SKM-1 treated with dmso at 0.1 percent for 144 hours (cell line): ENCODE measurements around the gene GRK4.
"Not testable (repeated sequence)": the region's sequence is repeated elsewhere in the genome, so short reads cannot be mapped to it uniquely, and the experiment has no call there.

Experiments
- DNase-seq: peaks from one replicate; lab custom pipeline; 2025; ENCODE audit not compliant: unreplicated experiment; lab: John Stamatoyannopoulos, UW

Gene GRK4

DNA sequence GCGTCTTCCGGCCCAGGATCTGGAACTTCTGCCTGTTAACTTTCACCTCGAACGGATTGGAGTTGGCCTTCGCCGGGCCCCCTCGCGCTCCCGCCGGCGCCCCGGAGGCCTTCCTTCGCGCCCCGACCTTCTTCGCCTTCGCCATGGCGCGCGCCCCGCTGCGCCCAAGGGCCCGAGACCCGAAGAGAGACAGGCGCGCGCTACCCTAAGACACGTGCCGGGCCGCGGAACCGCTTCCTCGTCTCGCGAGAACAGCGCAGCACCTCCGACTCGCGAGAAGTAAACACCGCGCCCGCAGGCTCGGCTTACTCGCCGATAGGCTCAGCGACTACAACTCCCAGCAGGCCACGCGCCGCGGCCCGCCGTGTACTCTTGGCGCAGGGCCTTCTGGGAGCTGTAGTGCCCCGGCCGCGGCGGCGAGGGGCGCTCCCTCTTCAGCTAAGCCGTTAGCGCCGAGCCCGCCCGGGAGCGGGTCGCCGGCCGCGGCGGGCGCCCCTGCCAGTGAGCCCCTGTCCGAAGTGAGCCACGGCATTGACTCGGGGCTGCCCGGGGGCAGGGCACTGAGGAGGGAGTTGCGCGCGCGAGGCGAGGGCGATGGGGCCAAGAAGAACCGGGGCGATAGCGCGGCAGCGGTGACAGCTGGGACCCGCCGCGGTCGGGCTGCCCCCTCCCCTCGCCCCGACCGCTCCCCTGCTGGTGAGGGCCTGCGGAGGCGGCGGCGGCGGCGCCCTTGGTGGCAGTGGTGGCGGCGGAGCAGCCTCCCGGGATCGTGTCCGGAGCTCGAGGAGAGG, at the start of gene GRK4, which contains the start of gene NOP14:
TSS of gene GRK4 (plus strand) at position 397 of the 791 bp plus-strand sequence. CDS start 500 bp downstream, outside the sequence.
TSS of gene NOP14 (minus strand) at position 232 of the 791 bp plus-strand sequence. CDS start at position 145, 87 bp downstream.
- DNase-seq: peak; percentile 99

DNA sequence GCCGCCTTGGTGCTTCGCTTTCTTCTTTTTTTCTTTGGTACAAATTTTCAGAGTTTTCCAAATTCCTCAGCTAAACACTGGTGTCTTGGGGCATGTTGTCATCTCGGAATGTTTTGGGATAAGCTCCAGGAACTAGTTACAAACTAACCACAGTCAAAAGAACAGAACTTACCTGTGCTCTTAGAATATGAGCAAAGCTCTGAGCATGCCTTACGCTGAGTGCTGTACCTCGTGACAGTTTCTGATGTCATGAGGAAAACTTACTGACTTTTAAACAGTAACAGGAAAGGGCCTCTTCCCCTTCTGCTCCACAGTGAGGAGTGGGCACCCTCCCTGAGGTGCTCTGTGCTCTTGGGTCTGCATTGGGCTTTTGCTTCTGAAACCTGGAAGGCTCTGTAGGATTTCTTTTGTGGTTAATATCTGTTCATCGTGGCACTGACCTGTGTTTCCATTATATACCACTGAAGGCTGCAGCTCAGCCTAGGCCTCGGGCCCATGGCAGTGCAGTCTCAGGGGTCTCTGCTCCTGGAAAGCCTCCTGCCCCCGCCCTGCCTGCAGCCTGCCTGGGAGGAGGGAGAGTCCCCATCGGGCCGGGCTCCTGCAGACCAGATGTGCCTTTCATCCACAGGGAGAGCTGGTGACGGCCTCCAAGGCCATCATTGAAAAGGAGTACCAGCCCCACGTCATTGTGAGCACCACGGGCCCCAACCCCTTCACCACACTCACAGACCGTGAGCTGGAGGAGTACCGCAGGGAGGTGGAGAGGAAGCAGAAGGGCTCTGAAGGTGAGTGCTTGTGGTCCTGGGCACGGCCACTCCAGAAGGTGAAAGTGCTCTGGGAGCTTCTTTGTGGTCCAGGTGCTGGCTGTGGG, 48.9 kb upstream of the GRK4 start:
- DNase-seq: no peak

DNA sequence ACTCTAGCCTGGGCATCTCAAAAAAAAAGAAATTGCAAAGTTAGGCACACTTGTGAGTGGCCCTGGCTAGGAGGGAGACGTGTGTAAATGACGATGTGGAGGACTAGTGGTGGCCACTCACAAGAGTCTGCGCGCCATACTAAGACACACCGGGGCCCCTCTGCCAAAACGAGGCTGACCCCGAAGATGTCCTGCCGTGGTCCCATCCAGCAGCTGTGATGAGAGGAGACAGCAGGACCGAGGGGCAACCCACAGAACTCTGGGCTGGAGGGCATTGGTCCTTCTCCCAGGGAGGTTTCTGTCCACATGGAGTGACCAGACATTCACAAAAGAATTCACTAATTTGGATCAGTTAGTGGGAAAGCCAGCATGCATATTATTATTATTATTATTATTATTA, 47.6 kb upstream of the GRK4 start:
- no peak for DNase-seq

DNA sequence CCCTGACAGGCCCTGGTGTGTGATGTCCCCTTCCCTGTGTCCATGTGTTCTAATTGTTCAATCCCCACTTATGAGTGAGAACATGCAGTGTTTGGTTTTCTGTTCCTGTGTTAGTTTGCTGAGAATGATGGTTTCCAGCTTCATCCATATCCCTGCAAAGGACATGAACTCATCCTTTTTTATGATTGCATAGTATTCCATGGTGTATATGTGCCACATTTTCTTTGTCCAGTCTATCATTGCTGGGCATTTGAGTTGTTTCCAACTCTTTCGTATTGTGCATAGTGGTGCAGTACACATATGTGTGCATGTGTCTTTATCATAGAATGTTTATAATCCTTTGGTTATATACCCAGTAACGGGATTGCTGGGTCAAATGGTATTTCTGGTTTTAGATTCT, 46.7 kb upstream of the GRK4 start:
- not testable (repeated sequence) for DNase-seq

DNA sequence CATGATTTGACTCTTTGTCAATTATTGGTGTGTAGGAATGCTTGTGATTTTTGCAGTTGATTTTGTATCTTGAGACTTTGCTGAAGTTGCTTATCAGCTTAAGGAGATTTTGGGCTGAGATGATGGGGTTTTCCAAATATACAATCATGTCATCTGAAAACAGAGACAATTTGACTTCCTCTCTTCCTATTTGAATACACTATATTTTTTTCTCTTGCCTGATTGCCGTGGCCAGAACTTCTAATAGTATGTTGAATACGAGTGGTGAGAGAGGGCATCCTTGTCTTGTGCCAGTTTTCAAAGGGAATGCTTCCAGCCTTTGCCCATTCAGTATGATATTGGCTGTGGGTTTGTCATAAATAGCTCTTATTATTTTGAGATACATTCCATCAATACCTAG, 45.1 kb upstream of the GRK4 start:
- DNase-seq: not testable (repeated sequence)

DNA sequence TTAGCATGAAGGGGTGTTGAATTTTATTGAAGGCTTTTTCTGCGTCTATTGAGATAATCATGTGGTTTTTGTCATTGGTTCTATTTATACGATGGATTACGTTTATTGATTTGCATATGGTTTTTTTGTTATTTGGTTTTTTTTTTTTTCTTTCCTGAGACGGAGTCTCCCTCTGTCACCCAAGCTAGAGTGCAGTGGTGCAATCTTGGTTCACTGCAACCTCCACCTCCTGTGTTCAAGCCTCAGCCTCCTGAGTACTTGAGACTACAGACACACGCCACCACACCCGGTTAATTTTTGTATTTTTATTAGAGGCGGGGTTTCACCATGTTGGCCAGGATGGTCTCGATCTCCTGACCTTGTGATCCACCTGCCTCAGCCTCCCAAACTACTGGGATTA, 44.7 kb upstream of the GRK4 start:
- DNase-seq: not testable (repeated sequence)

DNA sequence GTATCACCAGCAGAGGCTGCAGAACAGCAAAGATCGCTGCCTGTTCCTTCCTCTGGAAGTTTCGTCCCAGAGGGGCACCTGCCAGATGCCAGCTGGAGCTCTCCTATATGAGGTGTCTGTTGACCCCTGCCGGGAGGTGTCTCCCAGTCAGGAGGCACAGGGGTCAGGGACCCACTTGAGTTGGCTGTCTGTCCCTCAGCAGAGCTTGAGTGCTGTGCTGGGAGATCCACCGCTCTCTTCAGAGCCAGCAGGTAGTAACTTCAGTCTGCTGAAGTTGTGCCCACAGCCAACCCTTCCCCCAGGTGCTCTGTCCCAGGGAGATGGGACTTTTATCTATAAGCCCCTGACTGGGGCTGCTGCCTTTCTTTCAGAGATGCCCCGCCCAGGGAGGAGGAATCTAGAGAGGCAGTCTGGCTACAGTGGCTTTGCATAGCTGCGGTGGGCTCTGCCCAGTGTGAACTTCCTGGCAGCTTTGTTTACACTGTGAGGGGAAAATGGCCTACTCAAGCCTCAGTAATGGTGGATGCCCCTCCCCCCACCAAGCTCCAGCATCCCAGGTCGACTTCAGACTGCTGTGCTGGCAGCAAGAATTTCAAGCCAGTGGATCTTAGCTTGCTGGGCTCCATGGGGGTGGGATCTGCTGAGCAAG, 40.8 kb upstream of the GRK4 start:
- not testable (repeated sequence) for DNase-seq

DNA sequence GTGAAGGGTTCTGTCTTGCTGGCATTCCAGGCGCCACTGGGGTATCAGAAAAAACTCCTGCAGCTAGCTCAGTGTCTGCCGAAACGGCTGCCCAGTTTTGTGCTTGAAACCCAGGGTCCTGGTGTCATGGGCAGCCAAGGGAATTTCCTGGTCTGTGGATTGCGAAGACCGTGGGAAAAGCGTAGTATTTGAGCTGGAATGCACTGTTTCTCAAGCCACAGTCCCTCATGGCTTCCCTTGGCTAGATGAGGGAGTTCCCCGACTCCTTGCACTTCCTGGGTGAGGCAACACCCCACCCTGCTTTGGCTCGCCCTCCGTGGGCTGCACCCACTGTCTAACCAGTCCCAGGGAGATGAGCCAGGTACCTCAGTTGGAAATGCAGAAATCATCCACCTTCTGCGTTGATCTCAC, 40.2 kb upstream of the GRK4 start:
- DNase-seq: no peak

DNA sequence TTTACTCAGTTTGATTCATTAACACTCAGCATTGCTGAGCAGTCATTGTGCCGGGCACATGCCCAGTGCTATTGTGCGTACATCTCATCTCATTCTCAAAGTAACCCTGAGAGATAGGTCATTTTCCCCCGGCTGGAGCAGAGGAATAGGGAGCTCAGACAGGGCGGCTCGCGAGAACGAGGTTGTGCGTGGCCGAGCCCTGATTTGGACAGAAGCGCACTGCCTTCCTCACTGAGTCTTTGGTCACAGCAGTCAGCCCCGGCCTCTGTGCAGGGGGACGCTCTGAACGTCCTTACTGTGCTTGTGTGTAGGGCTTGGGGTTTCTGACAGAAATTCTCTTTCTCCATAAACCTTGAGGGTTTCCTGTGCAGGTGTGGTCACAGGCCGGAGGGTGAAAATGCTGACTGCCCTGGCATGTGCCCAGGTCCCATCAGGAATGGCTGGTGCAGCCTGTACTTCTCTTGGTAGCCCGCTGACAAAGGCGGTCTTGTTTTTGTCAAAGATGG, 39.6 kb upstream of the GRK4 start:
- no peak for DNase-seq

DNA sequence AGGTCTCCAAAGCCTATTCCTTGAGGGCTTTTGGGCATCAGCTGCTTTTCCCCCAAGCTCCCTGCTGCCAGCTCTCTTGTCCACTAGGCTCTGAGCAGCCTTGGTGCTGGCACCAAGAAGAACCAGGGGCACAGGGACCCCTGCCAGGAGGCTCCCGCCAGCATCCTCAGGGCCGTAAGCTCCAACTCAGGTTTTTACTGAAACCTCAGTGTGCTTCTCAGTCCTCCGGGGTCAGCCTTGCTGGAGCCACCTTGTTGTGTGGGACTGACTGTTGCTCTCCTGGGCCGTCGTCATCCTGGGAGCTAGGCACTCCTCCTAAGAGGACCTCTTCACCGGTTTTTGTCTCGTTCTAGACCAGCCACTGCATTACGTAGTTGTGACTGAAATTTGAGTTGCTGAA, 39.1 kb upstream of the GRK4 start:
- no peak for DNase-seq

DNA sequence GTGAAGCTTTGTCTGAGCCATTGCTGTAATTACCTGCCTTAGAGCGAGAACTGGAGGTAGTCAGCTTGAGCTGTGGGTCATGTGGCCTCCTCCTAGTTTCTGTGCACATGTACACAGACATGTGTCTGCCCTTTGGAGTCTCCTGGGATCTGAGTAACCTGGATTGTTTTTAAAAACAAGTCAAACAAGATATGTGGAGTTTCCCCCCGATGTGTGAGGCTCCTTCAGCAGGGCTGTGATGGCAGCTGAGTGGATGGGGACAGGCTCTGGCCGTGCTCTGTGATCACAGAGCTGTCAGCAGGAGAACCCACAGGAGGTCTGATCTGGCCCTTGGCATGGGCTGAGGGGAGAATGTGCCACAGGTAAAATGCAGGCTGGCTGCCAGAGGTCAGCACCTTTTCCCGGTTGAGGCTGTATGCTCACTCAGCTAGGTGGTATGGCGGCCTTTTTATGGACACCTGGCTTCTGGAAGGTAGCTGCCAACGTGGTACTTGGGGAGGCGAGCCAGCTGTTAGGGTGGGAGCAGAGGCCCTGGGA, 38.5 kb upstream of the GRK4 start:
- DNase-seq: no peak

DNA sequence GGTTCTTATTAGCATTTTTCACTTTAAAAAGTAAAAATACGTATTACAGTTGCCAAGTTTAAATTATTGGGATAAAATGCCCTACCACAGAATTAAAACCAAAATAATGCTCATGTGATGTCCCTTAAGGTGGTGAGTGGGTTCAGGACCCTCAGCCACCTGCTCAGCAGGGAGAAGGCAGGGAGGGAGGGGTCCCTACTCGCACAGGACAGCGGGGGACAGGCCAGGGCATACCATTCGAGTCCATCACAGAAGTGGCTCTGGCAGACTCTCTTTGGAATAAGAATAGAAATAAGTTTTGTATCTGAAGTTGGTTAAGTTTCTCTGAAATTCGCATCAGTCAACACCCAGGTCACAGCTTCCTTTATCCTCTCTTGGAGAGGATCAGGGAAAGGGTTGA, 37.9 kb upstream of the GRK4 start:
- DNase-seq: no peak

DNA sequence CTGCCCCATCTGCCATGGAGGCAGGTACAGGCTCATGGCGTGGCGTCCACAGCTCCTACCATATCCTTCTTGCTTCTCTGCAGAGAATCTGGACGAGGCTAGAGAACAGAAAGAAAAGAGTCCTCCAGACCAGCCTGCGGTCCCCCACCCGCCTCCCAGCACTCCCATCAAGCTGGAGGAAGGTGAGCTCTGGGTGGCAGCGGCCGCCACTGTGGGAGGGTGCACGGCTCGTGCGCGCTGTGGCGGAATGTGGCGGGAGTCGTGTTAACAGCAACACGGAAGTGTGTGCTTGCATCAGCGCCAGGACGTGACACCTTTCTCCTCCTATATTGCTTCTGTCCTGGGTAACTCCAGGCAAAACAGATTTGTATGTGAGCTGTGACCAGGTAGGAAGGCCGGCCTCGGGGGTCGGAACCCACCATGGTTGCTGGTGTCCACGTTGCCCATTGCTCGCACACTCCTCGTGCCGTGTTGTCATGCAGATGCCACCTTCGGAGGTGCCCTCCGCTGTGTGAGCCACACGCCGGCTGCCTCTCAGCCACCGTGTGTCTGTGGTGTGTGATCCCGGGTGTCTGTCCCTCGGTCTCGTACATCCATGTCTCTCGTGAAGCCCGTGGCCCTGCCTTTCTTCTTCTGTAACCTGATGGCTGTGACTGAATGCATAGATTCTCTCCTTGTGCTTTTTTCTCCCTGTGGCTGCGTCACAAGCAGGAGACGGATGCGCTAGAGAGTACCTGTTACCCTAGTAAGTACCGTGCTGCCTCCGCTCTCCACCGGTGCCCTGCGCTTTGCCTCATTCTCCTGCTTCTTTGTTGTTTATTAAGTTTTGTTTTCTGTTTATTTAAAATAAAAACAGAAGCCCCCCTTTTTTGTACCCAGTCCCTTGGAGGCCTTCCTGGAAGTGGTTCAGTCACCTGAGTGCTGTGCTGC, 37.2 kb upstream of the GRK4 start:
- DNase-seq: no peak

DNA sequence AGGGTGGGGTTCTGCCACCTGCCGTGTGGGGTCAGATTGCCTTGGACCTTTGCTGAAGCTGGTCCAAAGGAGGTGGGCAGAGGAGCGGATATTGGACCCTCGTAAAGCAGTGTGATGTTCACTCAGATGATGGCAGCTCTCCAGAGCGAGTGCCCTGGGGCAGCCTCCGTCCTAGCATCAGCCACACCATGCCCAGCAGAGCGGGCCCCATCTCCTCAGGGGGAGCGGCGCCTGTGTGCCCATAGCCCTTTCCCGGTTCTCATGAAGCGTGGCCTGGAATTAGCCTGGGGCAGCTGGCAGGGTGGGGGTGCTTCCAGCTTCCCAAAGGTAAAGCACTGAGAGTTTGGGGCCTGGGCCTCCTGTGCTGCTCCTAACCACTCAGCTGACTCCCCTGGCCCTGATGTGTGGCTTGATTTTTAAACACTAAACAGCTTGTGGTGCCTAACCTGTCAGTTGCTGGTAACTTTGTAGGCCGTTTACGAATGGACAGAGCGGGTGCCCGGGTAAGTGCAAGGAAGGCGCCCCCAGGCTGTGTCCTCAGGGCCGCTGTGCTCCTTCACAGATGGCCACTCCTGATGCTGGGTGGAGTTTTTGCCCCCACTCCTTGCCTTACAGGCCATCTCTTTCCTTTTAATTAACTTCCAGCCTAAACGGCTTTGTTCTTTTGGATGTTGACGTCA, 36.2 kb upstream of the GRK4 start:
- DNase-seq: no peak

DNA sequence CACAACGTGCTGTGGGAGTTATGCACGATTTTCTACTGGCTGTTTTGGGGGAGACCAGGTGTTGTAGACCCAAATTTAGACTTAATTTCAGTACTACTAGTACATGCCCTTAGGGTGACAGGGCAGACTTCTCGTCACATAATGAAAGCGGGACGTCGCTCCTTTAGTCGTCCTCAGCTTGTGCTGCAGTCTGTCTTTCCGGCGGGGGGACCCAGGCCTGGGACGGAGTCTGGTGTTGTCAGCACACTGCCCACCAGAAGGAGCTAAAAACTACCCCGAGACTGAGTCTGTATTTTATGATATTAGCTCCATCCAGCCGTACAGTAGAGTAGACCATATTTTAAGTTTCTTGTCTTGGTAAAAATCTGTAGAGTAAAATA, 35.7 kb upstream of the GRK4 start:
- DNase-seq: no peak

DNA sequence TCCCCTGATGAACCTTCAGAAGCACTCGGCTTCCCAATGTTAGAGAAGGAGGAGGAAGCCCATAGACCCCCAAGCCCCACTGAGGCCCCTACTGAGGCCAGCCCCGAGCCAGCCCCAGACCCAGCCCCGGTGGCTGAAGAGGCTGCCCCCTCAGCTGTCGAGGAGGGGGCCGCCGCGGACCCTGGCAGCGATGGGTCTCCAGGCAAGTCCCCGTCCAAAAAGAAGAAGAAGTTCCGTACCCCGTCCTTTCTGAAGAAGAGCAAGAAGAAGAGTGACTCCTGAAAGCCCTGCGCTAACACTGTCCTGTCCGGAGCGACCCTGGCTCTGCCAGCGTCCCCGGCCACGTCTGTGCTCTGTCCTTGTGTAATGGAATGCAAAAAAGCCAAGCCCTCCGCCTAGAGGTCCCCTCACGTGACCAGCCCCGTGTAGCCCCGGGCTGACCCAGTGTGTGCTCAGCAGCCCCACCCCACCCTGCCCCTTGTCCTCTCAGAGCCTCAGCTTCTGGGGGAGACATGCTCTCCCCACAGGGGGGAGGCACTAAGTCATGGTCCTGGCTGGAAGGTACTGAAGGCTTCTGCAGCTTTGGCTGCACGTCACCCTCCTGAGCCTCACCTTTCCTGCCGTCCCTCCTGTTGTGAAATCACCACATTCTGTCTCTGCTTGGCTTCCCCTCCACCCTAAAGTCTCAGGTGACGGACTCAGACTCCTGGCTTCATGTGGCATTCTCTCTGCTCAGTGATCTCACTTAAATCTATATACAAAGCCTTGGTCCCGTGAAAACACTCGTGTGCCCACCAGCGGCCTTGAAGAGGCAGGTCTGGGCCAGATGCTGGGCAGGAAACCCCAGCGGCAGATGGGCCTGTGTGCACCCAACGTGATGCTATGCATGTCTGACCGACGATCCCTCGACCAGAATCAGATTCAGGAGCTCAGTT, 34.9 kb upstream of the GRK4 start:
- no peak for DNase-seq

DNA sequence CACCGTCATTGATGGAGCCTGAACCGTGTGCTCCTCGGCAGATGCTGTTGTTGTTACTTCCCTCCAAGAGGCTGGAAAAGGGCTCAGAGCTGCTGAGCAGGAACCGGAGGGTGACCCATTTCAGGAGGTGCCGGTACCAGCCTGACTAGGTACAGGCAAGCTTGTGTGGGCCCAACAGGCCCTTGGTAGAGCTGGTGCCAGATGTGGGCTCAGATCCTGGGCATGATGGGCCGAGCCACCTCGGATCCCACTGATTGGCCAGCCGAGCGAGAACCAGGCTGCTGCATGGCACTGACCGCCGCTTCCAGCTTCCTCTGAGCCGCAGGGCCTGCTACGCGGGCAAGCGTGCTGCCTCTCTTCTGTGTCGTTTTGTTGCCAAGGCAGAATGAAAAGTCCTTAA, 33.9 kb upstream of the GRK4 start:
- no peak for DNase-seq

DNA sequence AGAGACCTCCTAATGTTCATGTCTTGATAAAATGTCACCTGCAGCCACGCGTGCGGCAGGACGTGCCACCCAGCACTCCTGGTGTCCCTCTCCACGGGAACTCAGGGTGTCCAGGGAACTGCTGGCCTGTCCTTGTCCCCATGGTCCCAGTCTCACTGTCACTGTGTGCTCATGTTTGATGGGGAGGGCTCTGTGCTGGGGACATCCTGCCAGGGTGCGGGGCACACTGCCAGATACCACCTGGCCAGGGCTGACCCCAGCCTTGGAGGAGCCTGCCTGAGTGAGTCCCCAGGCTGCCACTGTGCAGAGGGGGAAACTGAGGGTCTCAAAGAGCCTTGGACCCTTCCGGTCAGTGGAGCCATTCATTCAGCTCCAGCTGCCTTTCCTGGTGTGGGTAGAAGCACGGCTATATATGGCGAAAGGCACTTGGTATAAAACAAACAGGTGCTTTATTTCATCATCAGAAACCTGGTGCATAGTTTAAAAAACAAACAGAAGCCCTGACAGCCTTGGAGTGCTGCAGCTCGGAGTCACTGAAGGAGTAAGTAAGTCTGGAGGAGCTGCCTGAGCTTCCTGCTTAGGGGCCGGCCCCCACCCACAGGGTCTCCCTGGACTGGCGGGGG, 33.1 kb upstream of the GRK4 start:
- no peak for DNase-seq
